Hindlimb muscle (tissue), 1 donor: ENCODE measurements around the gene CENPK. TPM values are rescaled to one million over a fixed set of nuclear protein-coding genes. Genes with fewer than 3 reads are reported as not detected.
A peak's percentile ranks its signal among the peaks of the same experiment; 100 is the strongest.
"Not testable (repeated sequence)": the region's sequence is repeated elsewhere in the genome, so short reads cannot be mapped to it uniquely, and the experiment has no call there.

Source experiments
- DNase-seq: peaks from one replicate; pipeline ENCODE4 v3.0.0-alpha.2; 2013
- polyA plus RNA-seq: library from polyadenylated mRNA; unstranded; fragments of 120-200 nt; gene quantifications from one replicate; pipeline ENCODE4 v1.2.1, GENCODE V29; 2013; ENCODE audit not compliant: insufficient read length

The CENPK gene
- 11.4 TPM for polyA plus RNA-seq

- DNase-seq: peak; percentile 95
Observed at GRCh38 chr5:65562731-65563701, at the start of gene CENPK, which contains the start of gene PPWD1. TSS of gene CENPK (minus strand) at chr5:65563168. CDS start at chr5:65554907, 8,261 bp downstream. TSS of gene PPWD1 (plus strand) at chr5:65563296. CDS start at chr5:65563311, 15 bp downstream.

GRCh38 chr5:65612298-65612907 lies 49.4 kb upstream of the CENPK start:
- DNase-seq: no peak

GRCh38 chr5:65611524-65611923 lies 48.6 kb upstream of the CENPK start:
- no peak for DNase-seq

GRCh38 chr5:65601761-65602160 lies 38.8 kb upstream of the CENPK start:
- not testable (repeated sequence) for DNase-seq

DNA sequence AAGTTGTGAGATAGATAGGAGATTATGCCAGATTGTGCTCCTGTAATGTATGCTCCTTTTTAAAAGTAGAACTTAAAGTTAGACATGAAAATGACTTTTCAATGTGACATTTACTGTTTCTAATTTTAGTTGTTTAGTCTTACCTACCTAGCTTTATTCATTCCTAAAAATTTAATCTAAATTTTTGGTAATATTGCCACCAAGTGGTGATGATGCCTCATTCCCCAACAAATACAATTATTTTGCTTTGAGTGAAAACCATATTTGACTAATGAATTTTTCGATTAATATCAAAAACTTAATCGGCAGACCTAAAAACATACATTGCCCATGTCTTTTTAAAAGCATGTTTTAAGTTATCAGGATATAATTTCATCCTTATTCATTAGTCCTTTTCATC lies 25.7 kb upstream of the CENPK start:
- no peak for DNase-seq

DNA sequence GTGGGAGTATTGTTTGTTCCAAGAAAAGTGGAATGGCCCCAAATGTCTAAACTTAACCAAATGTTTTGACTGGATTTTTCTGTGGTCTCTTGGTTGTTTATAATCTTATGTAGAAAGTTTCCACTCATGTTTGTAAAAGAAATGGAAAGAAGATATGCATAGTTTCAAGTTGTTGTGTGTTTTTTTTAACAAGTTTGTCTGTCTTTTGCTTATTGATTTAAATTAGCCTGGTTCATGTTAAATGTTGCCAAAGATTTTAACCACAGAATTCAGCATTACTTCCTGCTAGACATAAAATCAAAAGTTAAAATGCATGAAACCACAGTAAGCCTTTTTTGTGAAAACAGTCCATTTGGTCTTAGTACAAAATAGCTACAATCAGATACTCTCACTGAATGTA lies 14.2 kb upstream of the CENPK start:
- no peak for DNase-seq

GRCh38 chr5:65570598-65571226 lies 7.7 kb upstream of the CENPK start:
- DNase-seq: no peak

- no peak for DNase-seq
Observed at GRCh38 chr5:65566505-65566904, 3.5 kb upstream of the CENPK start.

- no peak for DNase-seq
Observed at GRCh38 chr5:65563777-65564176, 809 bp upstream of the CENPK start.

DNA sequence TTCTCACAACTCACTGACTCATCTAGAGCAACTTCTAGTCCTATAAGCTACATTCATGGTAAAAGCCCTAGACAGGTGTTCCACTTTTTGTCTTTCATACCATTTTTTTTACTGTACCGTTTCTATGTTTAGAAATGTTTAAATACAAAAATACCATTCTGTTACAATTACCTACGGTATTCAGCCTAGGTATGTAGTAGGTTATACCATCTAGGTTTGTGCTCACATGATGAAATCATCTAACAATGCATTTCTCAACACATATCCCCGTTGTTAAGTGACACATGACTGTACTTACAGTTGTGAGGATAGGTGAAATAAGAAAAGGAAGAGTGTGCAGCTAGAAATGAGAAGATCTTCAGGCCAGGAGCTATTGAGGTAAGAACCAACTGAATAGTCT lies 6.2 kb downstream of the CENPK start:
- DNase-seq: no peak

DNA sequence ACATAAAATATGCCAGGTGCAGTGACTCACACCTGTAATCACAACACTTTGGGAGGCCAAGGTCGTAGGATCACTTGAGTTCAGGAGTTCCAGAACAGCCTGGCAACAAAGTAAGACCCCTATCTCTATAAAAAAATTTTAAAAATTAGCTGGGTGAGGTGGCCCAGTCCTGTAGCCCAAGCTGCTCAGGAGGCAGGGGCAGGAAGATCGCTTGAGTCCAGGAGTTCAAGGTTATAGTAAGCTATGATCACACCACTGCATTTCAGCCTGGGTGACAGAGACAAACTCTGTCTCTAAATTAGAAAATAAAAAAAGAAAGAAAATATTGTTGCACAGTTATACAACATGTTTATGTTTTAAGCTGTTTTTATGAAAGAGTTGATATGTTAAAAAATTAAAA lies 6.8 kb downstream of the CENPK start:
- no peak for DNase-seq

DNA sequence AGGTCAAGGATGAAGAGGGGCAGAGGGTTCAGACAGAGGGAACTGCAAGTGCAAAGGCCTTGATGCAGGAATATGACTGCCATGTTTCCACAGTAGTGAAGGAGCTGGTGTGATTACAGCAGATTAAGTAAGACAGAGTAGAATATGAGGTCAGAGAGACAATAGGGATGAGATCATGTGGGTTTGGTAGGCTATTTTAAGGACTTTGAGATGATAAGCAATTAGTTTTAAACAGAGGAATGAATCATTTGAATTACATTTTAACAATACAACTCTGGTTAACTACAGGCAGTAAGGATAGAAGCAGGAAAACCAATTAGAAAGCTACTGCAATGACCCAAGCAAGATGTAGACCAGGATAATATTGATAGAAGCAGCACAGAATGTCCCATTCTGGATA lies 7.7 kb downstream of the CENPK start:
- DNase-seq: no peak

DNA sequence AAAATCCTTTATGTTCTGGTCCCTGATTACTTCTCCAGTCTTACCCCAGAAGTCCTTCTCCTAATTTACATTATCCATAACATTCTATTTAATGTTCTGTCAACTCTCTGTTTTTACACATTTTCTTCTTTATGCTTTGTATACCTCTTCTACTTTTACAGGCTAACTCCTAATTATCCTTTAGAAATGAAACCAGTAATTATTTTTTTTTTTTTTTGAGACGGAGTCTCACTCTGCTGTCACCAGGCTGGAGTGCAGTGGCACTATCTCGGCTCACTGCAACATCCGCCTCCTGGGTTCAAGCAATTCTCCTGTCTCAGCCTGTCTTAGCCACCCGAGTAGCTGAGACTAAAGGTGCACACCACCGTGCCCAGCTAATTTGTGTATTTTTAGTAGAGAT lies 9.0 kb downstream of the CENPK start:
- DNase-seq: no peak

GRCh38 chr5:65548281-65548680 lies 14.7 kb downstream of the CENPK start:
- DNase-seq: no peak

- DNase-seq: no peak
Observed at GRCh38 chr5:65546141-65546540, 16.8 kb downstream of the CENPK start.

GRCh38 chr5:65544473-65544872 lies 18.5 kb downstream of the CENPK start:
- DNase-seq: no peak

- DNase-seq: no peak
Observed at GRCh38 chr5:65539827-65540226, 23.1 kb downstream of the CENPK start.

GRCh38 chr5:65535529-65535987 lies 27.4 kb downstream of the CENPK start:
- DNase-seq: no peak

GRCh38 chr5:65530904-65531303 lies 32.1 kb downstream of the CENPK start:
- no peak for DNase-seq

- no peak for DNase-seq
Observed at GRCh38 chr5:65525726-65526125, 37.2 kb downstream of the CENPK start.

- DNase-seq: no peak
Observed at GRCh38 chr5:65512170-65512937, 50.6 kb downstream of the CENPK start.

DNA sequence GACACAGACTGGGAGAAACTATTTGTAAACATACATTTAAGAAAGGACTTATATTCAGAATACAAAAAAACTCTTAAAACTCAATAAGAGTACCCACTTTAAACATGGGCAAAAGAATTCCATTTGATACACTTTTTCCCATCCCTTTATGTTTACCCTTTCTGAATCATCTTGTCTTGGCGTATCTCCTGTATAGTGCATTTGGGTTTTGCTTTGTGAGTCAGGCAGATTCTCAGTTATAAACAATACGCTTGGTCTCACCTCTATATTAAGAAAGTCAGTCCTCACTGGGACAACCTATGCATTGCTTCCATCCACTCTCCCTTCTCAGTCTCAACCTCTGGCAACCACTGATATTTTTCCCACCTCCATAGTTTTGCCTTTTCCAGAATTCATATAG lies 54.0 kb downstream of the CENPK start:
- DNase-seq: no peak
